VCaP (cell line): ENCODE results near the gene MSRB1.
"Not testable (repeated sequence)": the region's sequence is repeated elsewhere in the genome, so short reads cannot be mapped to it uniquely, and the experiment has no call there.

Source experiments
- H3K27ac ChIP-seq: fragments of 450-650 bp; 2 replicates; pipeline ENCODE4 v1.5.1; 2017
- CTCF ChIP-seq: fragments of 450-650 bp; conservative IDR thresholded peaks from 2 replicates; pipeline ENCODE4 v1.5.1; 2017; ENCODE audit warnings: mild to moderate bottlenecking, moderate library complexity

MSRB1 gene

GRCh38 chr16:1923299-1924034, 19.5 kb downstream of the MSRB1 start:
- TF ChIP-seq CTCF, result no peak
- H3K27ac ChIP-seq, result no peak overlapping the region

DNA sequence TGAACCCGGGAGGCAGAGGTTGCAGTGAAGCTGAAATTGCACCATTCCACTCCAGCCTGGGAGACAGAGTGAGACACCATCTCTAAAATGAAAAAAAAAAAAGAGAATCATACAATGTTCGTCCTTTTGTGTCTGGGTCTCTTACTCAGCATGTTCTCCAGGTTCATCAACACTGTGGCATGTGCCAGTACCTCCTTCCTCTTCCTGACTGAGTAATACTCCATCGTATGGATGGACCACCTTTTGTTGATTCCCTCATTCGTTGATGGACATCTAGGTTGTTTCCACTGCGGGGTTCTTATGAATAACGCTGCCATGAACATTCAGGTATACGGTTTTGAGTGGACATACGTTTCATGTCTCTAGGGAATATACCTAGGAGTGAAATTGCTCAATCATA, 20.6 kb downstream of the MSRB1 start:
- TF ChIP-seq CTCF, result no peak
- no peak overlapping the region for H3K27ac ChIP-seq

- H3K27ac ChIP-seq, result no peak overlapping the region
- TF ChIP-seq CTCF, result no peak
Observed at GRCh38 chr16:1920727-1921171, 22.2 kb downstream of the MSRB1 start.

- H3K27ac ChIP-seq, result not testable (repeated sequence)
Observed at GRCh38 chr16:1920122-1920521, 22.9 kb downstream of the MSRB1 start.

DNA sequence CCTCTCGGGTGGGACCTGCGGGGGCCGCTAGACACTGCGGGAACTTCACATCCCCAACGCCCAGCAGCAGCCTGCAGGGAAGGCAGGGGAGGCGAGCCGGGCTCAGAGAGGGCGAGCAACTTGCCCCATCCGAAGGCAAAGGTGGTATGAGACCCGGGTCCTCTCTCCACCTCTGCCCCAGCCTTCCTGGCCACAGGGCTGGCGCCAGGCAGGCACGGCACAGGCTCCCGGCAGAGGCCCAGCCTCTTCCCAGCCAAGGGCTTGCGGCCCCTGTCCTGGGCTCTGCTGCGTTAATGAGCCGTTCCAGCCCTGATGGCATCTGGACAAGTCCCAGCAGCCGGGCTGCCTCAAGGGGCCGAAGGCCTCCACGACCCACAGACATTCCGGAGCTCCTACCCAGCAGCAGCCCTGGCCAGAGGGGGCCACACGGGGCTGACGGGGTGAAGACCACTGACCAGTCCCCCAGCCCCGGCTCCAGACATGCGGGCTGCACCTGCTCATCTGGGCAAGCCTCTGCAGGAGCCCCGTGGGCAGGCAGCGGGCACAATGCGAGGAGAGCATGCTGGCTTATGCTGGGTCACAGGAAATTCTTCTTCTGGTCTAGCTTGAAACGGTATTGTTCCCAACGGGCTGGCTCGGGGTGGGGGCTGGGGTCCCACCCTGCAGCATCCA, 23.5 kb downstream of the MSRB1 start:
- TF ChIP-seq CTCF, result no peak
- no peak overlapping the region for H3K27ac ChIP-seq

DNA sequence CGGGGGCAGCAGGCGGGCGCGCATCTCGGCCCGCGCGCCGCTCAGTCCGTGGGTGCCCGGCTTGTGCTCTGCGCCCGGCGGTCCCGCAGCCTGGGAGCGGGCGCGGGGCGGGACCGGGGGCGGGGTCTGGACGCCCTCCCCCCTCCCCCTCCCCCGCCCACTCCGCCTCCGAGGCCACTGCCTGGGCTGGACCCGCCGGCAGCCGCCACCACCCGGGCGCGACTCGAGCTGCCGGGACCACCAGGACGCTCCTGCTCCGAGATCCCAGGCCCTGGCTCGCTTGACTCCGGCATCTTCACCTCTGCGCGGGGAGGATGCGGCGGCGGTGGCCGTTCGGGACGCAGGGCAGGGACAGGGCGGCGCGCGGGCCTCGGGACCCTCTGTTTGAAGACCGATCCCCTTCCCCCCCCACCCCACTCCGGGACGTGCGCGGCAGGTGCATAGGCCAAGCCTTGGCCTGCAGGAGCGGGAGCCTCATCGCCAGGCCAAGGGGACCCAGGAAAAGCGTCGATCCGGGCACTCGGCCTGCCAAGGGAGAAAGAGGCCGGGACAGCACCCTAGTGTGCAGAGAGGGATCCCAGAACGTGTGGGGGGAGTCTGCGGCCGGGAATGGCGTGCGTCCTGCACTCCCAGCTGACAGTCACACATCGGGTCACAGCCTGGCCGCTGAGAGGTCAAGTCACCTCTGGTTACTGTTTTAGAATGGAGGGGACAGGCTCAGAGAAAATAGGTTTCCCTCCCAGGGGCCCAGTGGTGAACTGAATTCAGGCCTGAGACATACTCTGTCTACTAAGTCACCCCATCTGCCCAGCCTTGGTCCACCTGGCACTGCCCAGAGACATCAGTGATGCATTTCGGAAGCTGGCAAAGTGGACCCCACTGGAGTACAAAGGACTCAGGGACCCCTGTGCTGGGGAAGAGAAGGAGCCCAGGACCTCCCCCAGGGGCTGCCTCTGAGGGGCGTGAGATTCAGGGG, 24.4 kb downstream of the MSRB1 start, which contains the start of gene HS3ST6:
Gene HS3ST6, minus strand, starts transcription at position 65 of the 976 bp plus-strand sequence. CDS start 92 bp downstream, outside the sequence.
- H3K27ac ChIP-seq, result no peak within 1 kb of the TSS
- no peak for TF ChIP-seq CTCF

GRCh38 chr16:1917665-1918350, 25.2 kb downstream of the MSRB1 start:
- no peak for TF ChIP-seq CTCF
- H3K27ac ChIP-seq, result no peak overlapping the region
